SK-N-SH (cell line): Measurements from ENCODE around the gene DHCR24. TPM values are rescaled to one million over a fixed set of nuclear protein-coding genes. Genes with fewer than 3 reads are reported as not detected.

Source experiments
- CTCF ChIA-PET: fragments of 300-600, 350-600 bp; formaldehyde crosslinking; extraction: SDS; loops from one replicate; lab custom pipeline; 2021; lab: Yijun Ruan, JAX
- POLR2A ChIA-PET: fragments of 350-600 bp; sonication (Branson Sonifier 250); formaldehyde crosslinking; extraction: SDS; loops from one replicate; lab custom pipeline; 2020; ENCODE audit warnings: antibody characterized with exemption, inconsistent platforms; lab: Yijun Ruan, JAX
- DNase-seq: peaks from one replicate; pipeline ENCODE4 v3.0.0; 2012
- H2AFZ ChIP-seq: fragments of 200-600 bp; sonication (generic); 2 replicates; pipeline ENCODE4 v1.8.1; 2016; ENCODE audit warnings: antibody characterized with exemption, mild to moderate bottlenecking, low read depth
- H3F3A ChIP-seq: fragments of 200-600 bp; sonication (generic); replicated peaks from 2 replicates; pipeline ENCODE3; 2016; ENCODE audit warnings: antibody characterized with exemption, mild to moderate bottlenecking; ENCODE audit not compliant: insufficient read depth
- H3K27ac ChIP-seq, 2 experiments: fragments of 200-500 bp in 1 of 2; fragments of 200-600 bp in 1 of 2; sonication (Bioruptor generic) in 1 of 2; sonication (generic), shearing (Covaris generic) in 1 of 2; 2 replicates each; pipeline versions ENCODE4 v1.5.1 to v1.6.1; 2014 to 2016; ENCODE audit warnings: low read depth in 2 of 2, inconsistent platforms in 1 of 2, low read length in 1 of 2, mild to moderate bottlenecking in 1 of 2, mixed read lengths in 1 of 2
- H3K27me3 ChIP-seq: fragments of 200-600 bp; sonication (generic), shearing (Covaris generic); 2 replicates; pipeline ENCODE4 v1.6.1; 2016; ENCODE audit warnings: mixed run types; ENCODE audit not compliant: insufficient read depth
- H3K36me3 ChIP-seq, 2 experiments: fragments of 200-500 bp in 1 of 2; fragments of 200-600 bp in 1 of 2; sonication (Bioruptor generic) in 1 of 2; sonication (generic) in 1 of 2; replicated peaks in 1 of 2; 2 replicates each; pipeline versions ENCODE3 to v1.5.1; 2014 to 2016; ENCODE audit warnings: low read length in 1 of 2, mild to moderate bottlenecking in 1 of 2; ENCODE audit not compliant: insufficient read depth in 2 of 2, control insufficient read depth in 1 of 2
- H3K4me1 ChIP-seq, 2 experiments: fragments of 200-500 bp in 1 of 2; fragments of 200-600 bp in 1 of 2; sonication (Bioruptor generic) in 1 of 2; sonication (generic), shearing (Covaris generic) in 1 of 2; 2 replicates each; pipeline versions ENCODE4 v1.5.1 to v1.6.1; 2014 to 2016; ENCODE audit warnings: low read depth in 1 of 2, low read length in 1 of 2, mixed run types in 1 of 2; ENCODE audit not compliant: insufficient read depth in 2 of 2, control insufficient read depth in 1 of 2
- H3K4me2 ChIP-seq: fragments of 200-600 bp; sonication (generic), shearing (Covaris generic); 2 replicates; pipeline ENCODE4 v1.6.1; 2017; ENCODE audit warnings: mixed run types
- H3K4me3 ChIP-seq, 2 experiments: fragments of 200-500 bp in 1 of 2; fragments of 200-600 bp in 1 of 2; sonication (Bioruptor generic) in 1 of 2; sonication (generic), shearing (Covaris generic) in 1 of 2; 2 replicates each; pipeline versions ENCODE4 v1.5.1 to v1.8.1; 2014 to 2016; ENCODE audit warnings: low read depth in 2 of 2, inconsistent platforms in 1 of 2, low read length in 1 of 2, mild to moderate bottlenecking in 1 of 2, mixed read lengths in 1 of 2, moderate library complexity in 1 of 2
- H3K79me2 ChIP-seq: fragments of 200-600 bp; sonication (generic); 2 replicates; pipeline ENCODE4 v1.8.1; 2017; ENCODE audit warnings: mild to moderate bottlenecking; ENCODE audit not compliant: insufficient read depth
- H3K9ac ChIP-seq: fragments of 200-600 bp; sonication (generic); 2 replicates; pipeline ENCODE4 v1.6.1; 2017; ENCODE audit warnings: mixed run types
- H3K9me2 ChIP-seq: fragments of 200-600 bp; sonication (generic); 2 replicates; pipeline ENCODE4 v1.6.1; 2017; ENCODE audit warnings: mixed run types
- H3K9me3 ChIP-seq: fragments of 200-600 bp; sonication (generic); 2 replicates; pipeline ENCODE4 v1.6.1; 2017; ENCODE audit warnings: mixed run types, mild to moderate bottlenecking, moderate library complexity
- H4K20me1 ChIP-seq: fragments of 200-600 bp; sonication (generic); 2 replicates; pipeline ENCODE4 v1.6.1; 2017; ENCODE audit warnings: mild to moderate bottlenecking, mixed run types; ENCODE audit not compliant: insufficient read depth
- ELF1 ChIP-seq: IDR thresholded peaks from 2 replicates; pipeline ENCODE4 v1.4.0; 2012
- EP300 ChIP-seq, 2 experiments: IDR thresholded peaks; 2 replicates each; pipeline versions ENCODE4 v1.4.0 to v1.6.1; 2012; ENCODE audit warnings: borderline replicate concordance in 1 of 2, low read depth in 1 of 2, low read length in 1 of 2
- EZH2phosphoT487 ChIP-seq: fragments of 200-600 bp; sonication (generic); IDR thresholded peaks from 2 replicates; pipeline ENCODE4 v1.6.1; 2017; ENCODE audit warnings: low read depth, mixed run types, mild to moderate bottlenecking, antibody characterized with exemption, moderate library complexity, borderline replicate concordance
- FOSL2 ChIP-seq: IDR thresholded peaks from 2 replicates; pipeline ENCODE4 v1.4.0; 2012; ENCODE audit warnings: low read depth, mild to moderate bottlenecking, moderate library complexity, borderline replicate concordance
- FOXM1 ChIP-seq: IDR thresholded peaks from 2 replicates; pipeline ENCODE4 v1.4.0; 2012; ENCODE audit warnings: low read depth, mild to moderate bottlenecking
- MEF2A ChIP-seq: IDR thresholded peaks from 2 replicates; pipeline ENCODE4 v1.4.0; 2012; ENCODE audit warnings: low read depth, borderline replicate concordance
- NFIC ChIP-seq: IDR thresholded peaks from 2 replicates; pipeline ENCODE4 v1.4.0; 2012; ENCODE audit warnings: borderline replicate concordance
- NRF1 ChIP-seq: IDR thresholded peaks from 2 replicates; pipeline ENCODE4 v1.6.1; 2012; ENCODE audit warnings: low read depth, mild to moderate bottlenecking, low read length
- RAD21 ChIP-seq: IDR thresholded peaks from 2 replicates; pipeline ENCODE4 v1.6.1; 2012; ENCODE audit warnings: mild to moderate bottlenecking, low read length
- RFX5 ChIP-seq: IDR thresholded peaks from 2 replicates; pipeline ENCODE4 v1.6.1; 2012; ENCODE audit warnings: mild to moderate bottlenecking, improper control_type of control experiment, low read length
- TAF1 ChIP-seq: IDR thresholded peaks from 2 replicates; pipeline ENCODE4 v1.6.1; 2012; ENCODE audit warnings: low read depth, mild to moderate bottlenecking, low read length, moderate library complexity, borderline replicate concordance
- YY1 ChIP-seq: IDR thresholded peaks from 2 replicates; pipeline ENCODE4 v1.4.0; 2012; ENCODE audit warnings: low read depth, mild to moderate bottlenecking
- WGBS: methylation state at CpG from one replicate; pipeline ENCODE4 v1.1.6; 2017; ENCODE audit warnings: low lambda C conversion rate; 5-methylcytosine and 5-hydroxymethylcytosine counted together
- polyA plus RNA-seq, 3 experiments: library from polyadenylated mRNA; depleted of rRNA; stranded (reverse); fragments of >200 nt; gene quantifications; 2 replicates each; pipeline ENCODE4 v1.2.3, GENCODE V29; 2012
- TF ChIP-seq, protein P1 (sequence below): fragments of 150-350 bp; IDR thresholded peaks from 2 replicates; pipeline ENCODE4 v1.6.1; 2017; ENCODE audit warnings: antibody characterized with exemption, low read length, low read depth, borderline replicate concordance
- TF ChIP-seq, protein P2 (sequence below): IDR thresholded peaks from 2 replicates; pipeline ENCODE4 v1.4.0; 2012; ENCODE audit warnings: low read depth, borderline replicate concordance
- TF ChIP-seq, protein P3 (sequence below): IDR thresholded peaks from 2 replicates; pipeline ENCODE4 v1.4.0; 2012; ENCODE audit warnings: low read depth, borderline replicate concordance

The DHCR24 gene
- polyA plus RNA-seq, 1 of the 3 experiments (the other 2 are of a cell fraction), result 4.3 TPM

DNA sequence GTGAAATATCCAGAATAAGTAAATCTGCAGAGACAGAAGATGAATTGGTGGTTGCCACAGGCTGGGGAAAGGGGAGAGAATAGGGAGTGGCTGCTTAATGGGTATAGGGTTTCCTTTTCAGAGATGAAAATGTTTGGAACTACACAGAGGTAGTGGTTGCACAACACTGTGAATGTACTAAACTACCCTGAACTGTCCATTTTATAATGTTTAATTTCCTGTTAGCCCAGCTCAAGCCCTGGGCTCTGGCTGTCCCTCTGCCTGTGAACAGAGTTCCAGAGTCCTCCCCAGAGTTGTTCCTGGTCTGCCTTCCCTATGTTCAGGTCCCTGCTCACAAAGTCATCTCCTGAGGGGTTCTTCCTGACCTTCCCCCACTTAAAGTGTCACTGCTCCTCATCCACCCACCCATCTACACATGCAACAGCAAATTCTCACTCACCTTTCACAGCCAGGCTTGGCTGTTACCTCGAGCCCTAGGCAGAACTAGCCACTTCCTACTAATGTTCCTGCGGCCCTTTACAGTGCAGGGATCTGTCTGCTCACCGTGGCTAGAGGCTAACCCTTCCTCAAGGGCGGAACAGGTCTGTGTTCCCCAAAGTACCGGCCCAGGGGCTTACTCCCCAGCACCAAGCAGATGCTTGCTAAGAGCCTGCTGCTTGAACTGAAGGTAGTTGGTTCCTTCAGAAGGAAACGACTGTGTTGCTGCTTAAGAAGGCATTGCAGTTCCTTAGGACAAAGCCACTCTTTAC is 22.4 kb downstream of the DHCR24 start:
- H3K4me2 ChIP-seq, result no peak overlapping the region
- H2AFZ ChIP-seq, result no peak overlapping the region
- DNase-seq, result no peak
- no peaks in the 10 kb centered on the region for H4K20me1 ChIP-seq
- H3K9ac ChIP-seq, result no peak overlapping the region
- H3K4me1 ChIP-seq, result peaks cover 0 to 6% of the 10 kb centered on the region in 2 experiments; a peak in 1 of 4 replicates
- H3K27ac ChIP-seq, result no peak overlapping the region
- no peaks in the 10 kb centered on the region for H3K9me3 ChIP-seq
- WGBS, result 91% methylated on average over 5 of the region's 6 CpGs
- POLR2A ChIA-PET, result no interaction called here
- H3K4me3 ChIP-seq, result no peak overlapping the region
- peaks cover 0 to 4% of the 10 kb centered on the region in 2 experiments for H3K36me3 ChIP-seq
- no peaks in the 10 kb centered on the region for H3K9me2 ChIP-seq
- CTCF ChIA-PET, result no interaction called here
- TF ChIP-seq RAD21, result no peak
- TF ChIP-seq, protein P1, sequence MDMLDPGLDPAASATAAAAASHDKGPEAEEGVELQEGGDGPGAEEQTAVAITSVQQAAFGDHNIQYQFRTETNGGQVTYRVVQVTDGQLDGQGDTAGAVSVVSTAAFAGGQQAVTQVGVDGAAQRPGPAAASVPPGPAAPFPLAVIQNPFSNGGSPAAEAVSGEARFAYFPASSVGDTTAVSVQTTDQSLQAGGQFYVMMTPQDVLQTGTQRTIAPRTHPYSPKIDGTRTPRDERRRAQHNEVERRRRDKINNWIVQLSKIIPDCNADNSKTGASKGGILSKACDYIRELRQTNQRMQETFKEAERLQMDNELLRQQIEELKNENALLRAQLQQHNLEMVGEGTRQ, result no peak
- no peak for TF ChIP-seq FOSL2
- TF ChIP-seq, all 33 proteins: peak for 0
- no peaks in the 10 kb centered on the region for H3K79me2 ChIP-seq
- no peaks in the 10 kb centered on the region for H3K27me3 ChIP-seq
- no peaks in the 10 kb centered on the region for H3F3A ChIP-seq

DNA sequence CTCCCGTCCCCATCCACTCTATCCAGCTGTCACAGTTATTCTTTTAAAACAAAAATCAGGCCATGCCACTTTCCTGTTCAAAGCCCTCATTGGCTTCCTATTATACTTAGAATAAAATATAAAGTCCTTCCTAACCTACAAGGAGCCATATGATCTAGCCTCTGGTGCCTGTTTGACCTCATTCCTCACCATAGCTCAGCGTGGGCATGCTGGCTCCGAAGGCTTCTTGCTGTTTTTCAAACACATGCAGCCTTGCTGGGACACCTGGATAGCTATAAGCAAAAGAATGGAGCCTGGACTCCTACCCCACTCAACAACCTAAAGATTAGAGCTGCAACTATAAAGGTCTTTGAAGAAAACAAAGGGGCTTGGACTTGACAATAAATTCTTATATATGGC is 23.7 kb downstream of the DHCR24 start:
- no peak overlapping the region for H3K9ac ChIP-seq
- TF ChIP-seq EZH2phosphoT487, result no peak
- no peak for TF ChIP-seq FOSL2
- TF ChIP-seq RFX5, result no peak
- TF ChIP-seq NFIC, result no peak
- TF ChIP-seq, all 33 proteins: peak for 0
- H2AFZ ChIP-seq, result no peak overlapping the region
- ChIA-PET POLR2A (no interaction called here), CTCF (no interaction called here)
- H3K27me3 ChIP-seq, result no peaks in the 10 kb centered on the region
- WGBS, result 94% methylated on average over 3 of the region's 3 CpGs
- H3K79me2 ChIP-seq, result no peaks in the 10 kb centered on the region
- H3K9me3 ChIP-seq, result no peaks in the 10 kb centered on the region
- no peak overlapping the region for H3K4me2 ChIP-seq
- H3K27ac ChIP-seq, result no peak overlapping the region
- peaks cover 0 to 6% of the 10 kb centered on the region in 2 experiments; a peak in 1 of 4 replicates for H3K4me1 ChIP-seq
- no peak for DNase-seq
- H4K20me1 ChIP-seq, result no peaks in the 10 kb centered on the region
- no peaks in the 10 kb centered on the region for H3F3A ChIP-seq
- peaks cover 0 to 4% of the 10 kb centered on the region in 2 experiments for H3K36me3 ChIP-seq
- H3K4me3 ChIP-seq, result no peak overlapping the region
- no peaks in the 10 kb centered on the region for H3K9me2 ChIP-seq

DNA sequence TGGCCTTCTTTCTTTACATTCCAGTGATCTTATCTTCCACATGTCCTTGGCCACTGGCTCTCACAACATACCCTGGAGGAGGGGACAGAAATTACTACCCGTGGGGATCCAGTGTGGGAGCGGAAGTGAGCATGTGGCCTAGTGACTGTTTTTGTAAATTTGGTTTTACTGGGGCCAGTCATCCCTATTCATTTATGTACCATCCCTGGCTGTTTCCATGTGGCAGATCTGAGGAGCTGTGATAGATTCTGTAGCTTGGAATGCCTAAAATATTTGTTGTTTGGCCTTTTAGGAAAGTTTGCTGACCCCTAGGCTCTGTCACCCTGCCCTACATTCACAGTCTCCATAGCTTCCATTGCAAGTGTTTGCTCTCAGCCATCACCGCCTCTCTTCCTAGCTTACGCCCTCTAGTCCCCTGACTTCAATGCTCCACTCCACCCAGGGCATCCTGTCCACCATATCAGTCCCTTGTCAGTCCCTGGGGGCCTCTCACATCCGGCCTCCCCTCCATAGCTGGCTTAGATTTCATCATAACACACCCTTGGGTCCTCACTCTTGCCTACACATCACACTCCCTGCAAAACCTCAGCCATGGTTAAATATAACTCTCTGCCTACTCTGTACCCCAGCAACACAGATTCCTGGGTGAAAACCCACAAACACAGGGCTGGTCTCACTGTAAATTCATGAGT is 25.8 kb downstream of the DHCR24 start:
- ChIA-PET POLR2A (no interaction called here), CTCF (no interaction called here)
- Histone ChIP-seq H3K9ac (no peak overlapping the region), H3K27ac (no peak overlapping the region), H3K4me3 (no peak overlapping the region), H3K9me2 (no peaks in the 10 kb centered on the region), H3K4me2 (no peak overlapping the region), H3K27me3 (no peaks in the 10 kb centered on the region), H3F3A (peaks cover 9% of the 10 kb centered on the region), H2AFZ (no peak overlapping the region), H3K9me3 (no peaks in the 10 kb centered on the region), H4K20me1 (no peaks in the 10 kb centered on the region), H3K36me3 (peaks cover 0 to 4% of the 10 kb centered on the region in 2 experiments), H3K4me1 (peaks cover 0 to 6% of the 10 kb centered on the region in 2 experiments; a peak in 1 of 4 replicates), H3K79me2 (no peaks in the 10 kb centered on the region)
- WGBS, result 68% methylated on average over 5 of the region's 5 CpGs
- peak; percentile 28 for DNase-seq
- no peak for TF ChIP-seq TAF1
- no peak for TF ChIP-seq ELF1
- no peak for TF ChIP-seq RAD21
- TF ChIP-seq NRF1, result no peak
- no peak for TF ChIP-seq MEF2A
- TF ChIP-seq, protein P2, sequence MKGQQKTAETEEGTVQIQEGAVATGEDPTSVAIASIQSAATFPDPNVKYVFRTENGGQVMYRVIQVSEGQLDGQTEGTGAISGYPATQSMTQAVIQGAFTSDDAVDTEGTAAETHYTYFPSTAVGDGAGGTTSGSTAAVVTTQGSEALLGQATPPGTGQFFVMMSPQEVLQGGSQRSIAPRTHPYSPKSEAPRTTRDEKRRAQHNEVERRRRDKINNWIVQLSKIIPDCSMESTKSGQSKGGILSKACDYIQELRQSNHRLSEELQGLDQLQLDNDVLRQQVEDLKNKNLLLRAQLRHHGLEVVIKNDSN, result no peak
- TF ChIP-seq FOXM1, result no peak
- no peak for TF ChIP-seq EP300 (IDR thresholded peaks at IDR 0.05; ENCODE audit: borderline replicate concordance in 1 of 2, low read depth in 1 of 2, low read length in 1 of 2)
- TF ChIP-seq, protein P3, sequence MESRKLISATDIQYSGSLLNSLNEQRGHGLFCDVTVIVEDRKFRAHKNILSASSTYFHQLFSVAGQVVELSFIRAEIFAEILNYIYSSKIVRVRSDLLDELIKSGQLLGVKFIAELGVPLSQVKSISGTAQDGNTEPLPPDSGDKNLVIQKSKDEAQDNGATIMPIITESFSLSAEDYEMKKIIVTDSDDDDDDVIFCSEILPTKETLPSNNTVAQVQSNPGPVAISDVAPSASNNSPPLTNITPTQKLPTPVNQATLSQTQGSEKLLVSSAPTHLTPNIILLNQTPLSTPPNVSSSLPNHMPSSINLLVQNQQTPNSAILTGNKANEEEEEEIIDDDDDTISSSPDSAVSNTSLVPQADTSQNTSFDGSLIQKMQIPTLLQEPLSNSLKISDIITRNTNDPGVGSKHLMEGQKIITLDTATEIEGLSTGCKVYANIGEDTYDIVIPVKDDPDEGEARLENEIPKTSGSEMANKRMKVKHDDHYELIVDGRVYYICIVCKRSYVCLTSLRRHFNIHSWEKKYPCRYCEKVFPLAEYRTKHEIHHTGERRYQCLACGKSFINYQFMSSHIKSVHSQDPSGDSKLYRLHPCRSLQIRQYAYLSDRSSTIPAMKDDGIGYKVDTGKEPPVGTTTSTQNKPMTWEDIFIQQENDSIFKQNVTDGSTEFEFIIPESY, result no peak
- no peak for TF ChIP-seq YY1
- TF ChIP-seq, protein P1, result no peak
